Liver (tissue), 9 donors: ENCODE results near the gene EVA1C. TPM values are rescaled to one million over a fixed set of nuclear protein-coding genes. Genes with fewer than 3 reads are reported as not detected.

Experiments used
- DNase-seq: peaks from one replicate; pipeline ENCODE4 v3.0.0-alpha.2; 2017; ENCODE audit warnings: low spot score
- H3K27ac ChIP-seq, 2 donors: one replicate each; pipeline ENCODE4 v1.7.0; 2013; ENCODE audit warnings: inconsistent platforms in 2 of 2, low read length in 2 of 2, control low read depth in 1 of 2, low read depth in 1 of 2, mild to moderate bottlenecking in 1 of 2
- H3K27me3 ChIP-seq, 4 donors: one replicate each; pipeline versions ENCODE4 v1.6.1 to v1.7.0; 2013; ENCODE audit warnings: low read length in 3 of 4, inconsistent platforms in 1 of 4, mild to moderate bottlenecking in 1 of 4, moderate library complexity in 1 of 4; ENCODE audit not compliant: control insufficient read depth in 4 of 4, insufficient read depth in 4 of 4
- H3K36me3 ChIP-seq, 4 donors: one replicate each; pipeline versions ENCODE4 v1.6.1 to v1.7.0; 2013; ENCODE audit warnings: low read length in 3 of 4, mild to moderate bottlenecking in 3 of 4, low read depth in 1 of 4, moderate library complexity in 1 of 4; ENCODE audit not compliant: control insufficient read depth in 4 of 4, insufficient read depth in 3 of 4
- H3K4me1 ChIP-seq, 4 donors: one replicate each; pipeline versions ENCODE4 v1.6.1 to v1.7.0; 2013; ENCODE audit warnings: low read length in 3 of 4, mild to moderate bottlenecking in 3 of 4, moderate library complexity in 1 of 4; ENCODE audit not compliant: control insufficient read depth in 4 of 4, insufficient read depth in 4 of 4
- H3K4me3 ChIP-seq, 3 donors: one replicate each; pipeline versions ENCODE4 v1.6.1 to v1.7.0; 2013; ENCODE audit warnings: low read length in 3 of 3, control low read depth in 1 of 3, low read depth in 1 of 3, mild to moderate bottlenecking in 1 of 3
- H3K9ac ChIP-seq, 2 donors: one replicate each; pipeline ENCODE4 v1.7.0; 2013; ENCODE audit warnings: low read length in 2 of 2, mild to moderate bottlenecking in 2 of 2, moderate library complexity in 2 of 2, control low read depth in 1 of 2, low read depth in 1 of 2
- H3K9me3 ChIP-seq, 4 donors: one replicate each; pipeline versions ENCODE4 v1.6.1 to v1.7.0; 2013; ENCODE audit warnings: low read length in 3 of 4; ENCODE audit not compliant: control insufficient read depth in 4 of 4
- CTCF ChIP-seq: fragments of 150-350 bp; IDR thresholded peaks from 2 replicates; pipeline ENCODE4 v1.5.1; 2017; ENCODE audit warnings: improper control_type of control experiment, low read depth, low read length; ENCODE audit not compliant: missing input control
- EGR1 ChIP-seq, 2 donors: IDR thresholded peaks; 2 replicates each; pipeline ENCODE4 v1.6.1; 2016 to 2018; ENCODE audit warnings: antibody characterized with exemption in 2 of 2, low read depth in 2 of 2
- GABPA ChIP-seq, 2 donors: IDR thresholded peaks in 1 of 2; conservative IDR thresholded peaks in 1 of 2; 2 replicates each; pipeline ENCODE4 v1.6.1; 2016; ENCODE audit warnings: antibody characterized with exemption in 2 of 2, mild to moderate bottlenecking in 1 of 2, moderate library complexity in 1 of 2
- HNF4A ChIP-seq, 2 donors: conservative IDR thresholded peaks; 2 replicates each; pipeline ENCODE4 v1.6.1; 2016; ENCODE audit warnings: antibody characterized with exemption in 2 of 2, mild to moderate bottlenecking in 2 of 2
- HNF4G ChIP-seq: IDR thresholded peaks from 2 replicates; pipeline ENCODE4 v1.6.1; 2016; ENCODE audit warnings: antibody characterized with exemption
- JUND ChIP-seq, 2 donors: IDR thresholded peaks; 2 replicates each; pipeline ENCODE4 v1.6.1; 2016; ENCODE audit warnings: antibody characterized with exemption in 2 of 2
- MAX ChIP-seq: IDR thresholded peaks from 2 replicates; pipeline ENCODE4 v1.6.1; 2016; ENCODE audit warnings: antibody characterized with exemption
- NR2F2 ChIP-seq: IDR thresholded peaks from 2 replicates; pipeline ENCODE4 v1.6.1; 2016; ENCODE audit warnings: antibody characterized with exemption
- RAD21 ChIP-seq, 2 donors: IDR thresholded peaks; 2 replicates each; pipeline ENCODE4 v1.6.1; 2016; ENCODE audit warnings: antibody characterized with exemption in 2 of 2, mild to moderate bottlenecking in 2 of 2
- REST ChIP-seq: IDR thresholded peaks from 2 replicates; pipeline ENCODE4 v1.6.1; 2016; ENCODE audit warnings: antibody characterized with exemption, mild to moderate bottlenecking
- RXRA ChIP-seq, 2 donors: IDR thresholded peaks; 2 replicates each; pipeline ENCODE4 v1.6.1; 2017 to 2018; ENCODE audit warnings: antibody characterized with exemption in 2 of 2, mild to moderate bottlenecking in 1 of 2
- SP1 ChIP-seq: IDR thresholded peaks from 2 replicates; pipeline ENCODE4 v1.6.1; 2018; ENCODE audit warnings: antibody characterized with exemption, mild to moderate bottlenecking
- TAF1 ChIP-seq: conservative IDR thresholded peaks from 2 replicates; pipeline ENCODE4 v1.6.1; 2016; ENCODE audit warnings: antibody characterized with exemption, mild to moderate bottlenecking
- YY1 ChIP-seq: IDR thresholded peaks from 2 replicates; pipeline ENCODE4 v1.6.1; 2016; ENCODE audit warnings: antibody characterized with exemption, mild to moderate bottlenecking
- ZBTB33 ChIP-seq: IDR thresholded peaks from 2 replicates; pipeline ENCODE4 v1.6.1; 2016; ENCODE audit warnings: antibody characterized with exemption
- WGBS: extraction: QIAGEN DNeasy Blood & Tissue Kit; methylation state at CpG from one replicate; pipeline ENCODE4 v1.1.7; 2013; 5-methylcytosine and 5-hydroxymethylcytosine counted together
- polyA plus RNA-seq, 2 donors: library from polyadenylated mRNA; stranded (reverse) in 1 of 2; unstranded in 1 of 2; fragments of 200-250 nt in 1 of 2; fragments of >200 nt in 1 of 2; fragmentation: Nextera tagmentation in 1 of 2; extraction: Ambion mirVana in 1 of 2; gene quantifications; one replicate each; pipeline versions ENCODE4 v1.2.1 to v1.2.3, GENCODE V29; 2013 to 2015
- total RNA-seq, 2 donors: library from RNA; depleted of rRNA; stranded (reverse); fragments of >200 nt; gene quantifications; one replicate each; pipeline ENCODE4 v1.2.3, GENCODE V29; 2014
- TF ChIP-seq, protein P1 (sequence below): IDR thresholded peaks from 2 replicates; pipeline ENCODE4 v1.6.1; 2016; ENCODE audit warnings: antibody characterized with exemption
- donor health status: healthy.
- donor health status: healthy.
- donor health status: healthy.
- donor health status: healthy.
- donor health status: healthy.

EVA1C gene
- total and polyA plus RNA-seq, 4 donors = 0.47 to 3.3 (median 2.4) TPM

GRCh38 chr21:32547018-32547417, 134.5 kb downstream of the EVA1C start:
- WGBS = 98% methylated on average over 4 of the region's 4 CpGs
- H3K9me3 ChIP-seq = no peaks in the 10 kb centered on the region
- TF ChIP-seq REST (no peak), CTCF (no peak), YY1 (no peak), SP1 (no peak), ZBTB33 (no peak), GABPA (IDR thresholded peaks at IDR 0.05 in 1 of 2, conservative IDR thresholded peaks at IDR 0.05 in 1 of 2) (no peak), MAX (no peak), HNF4G (no peak), HNF4A (conservative IDR thresholded peaks at IDR 0.05) (no peak), RXRA (IDR thresholded peaks at IDR 0.05) (no peak), JUND (IDR thresholded peaks at IDR 0.05) (no peak), NR2F2 (no peak), TAF1 (no peak)
- TF ChIP-seq, protein P1, sequence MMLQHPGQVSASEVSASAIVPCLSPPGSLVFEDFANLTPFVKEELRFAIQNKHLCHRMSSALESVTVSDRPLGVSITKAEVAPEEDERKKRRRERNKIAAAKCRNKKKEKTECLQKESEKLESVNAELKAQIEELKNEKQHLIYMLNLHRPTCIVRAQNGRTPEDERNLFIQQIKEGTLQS = no peak
- H3K4me1 ChIP-seq = no peaks in the 10 kb centered on the region
- H3K36me3 ChIP-seq = no peaks in the 10 kb centered on the region
- no peak overlapping the region for H3K9ac ChIP-seq
- H3K27ac ChIP-seq = no peak overlapping the region
- no peaks in the 10 kb centered on the region for H3K27me3 ChIP-seq
- H3K4me3 ChIP-seq = no peak overlapping the region
- peak; percentile 68 for DNase-seq

DNA sequence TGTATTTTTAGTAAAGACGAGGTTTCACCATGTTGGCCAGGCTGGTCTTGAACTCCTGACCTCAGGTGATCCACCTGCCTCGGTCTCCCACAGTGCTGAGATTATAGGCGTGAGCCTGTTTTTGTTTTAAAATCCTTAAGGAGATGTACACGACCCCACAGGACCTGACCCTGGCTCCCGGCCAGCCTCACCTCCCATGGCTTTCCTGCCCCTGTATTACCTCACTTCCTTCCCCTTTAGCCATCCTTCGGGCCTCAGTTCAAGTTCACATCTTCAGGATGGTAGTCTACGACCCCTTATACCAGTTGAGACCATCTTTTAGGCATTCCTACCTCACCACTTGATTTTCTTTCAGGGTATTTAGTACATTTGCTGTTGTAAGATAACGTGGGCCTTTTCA, 136.5 kb downstream of the EVA1C start:
- no peaks in the 10 kb centered on the region for H3K27me3 ChIP-seq
- no peaks in the 10 kb centered on the region for H3K36me3 ChIP-seq
- H3K4me1 ChIP-seq = no peaks in the 10 kb centered on the region
- no peak for DNase-seq
- 76% methylated on average over 8 of the region's 8 CpGs for WGBS
- H3K9me3 ChIP-seq = no peaks in the 10 kb centered on the region
- no peak overlapping the region for H3K27ac ChIP-seq
- H3K9ac ChIP-seq = no peak overlapping the region
- no peak overlapping the region for H3K4me3 ChIP-seq
- TF ChIP-seq MAX = no peak
- TF ChIP-seq SP1 = no peak
- TF ChIP-seq YY1 = no peak
- no peak for TF ChIP-seq ZBTB33
- TF ChIP-seq NR2F2 = no peak
- TF ChIP-seq HNF4A (conservative IDR thresholded peaks at IDR 0.05) = no peak
- TF ChIP-seq JUND (IDR thresholded peaks at IDR 0.05) = no peak
- no peak for TF ChIP-seq HNF4G
- TF ChIP-seq, protein P1 = no peak
- TF ChIP-seq RAD21 (IDR thresholded peaks at IDR 0.05) = no peak
- no peak for TF ChIP-seq TAF1
- TF ChIP-seq EGR1 (IDR thresholded peaks at IDR 0.05; ENCODE audit: low read depth in 2 of 2) = no peak
- TF ChIP-seq REST = no peak
